WTC11 (cell line): ENCODE results near the gene PRCD. TPM values are rescaled to one million over a fixed set of nuclear protein-coding genes. Genes with fewer than 3 reads are reported as not detected.

ENCODE experiments used
- ATAC-seq: fragments of 200-7000 bp; cut with Tn5 transposase; 2 replicates; pipeline ENCODE4 v1.10.0; 2021; ENCODE audit warnings: mild to moderate bottlenecking, moderate library complexity
- CTCF ChIA-PET: fragments of 300-600 bp; sonication (Branson Sonifier 250); formaldehyde crosslinking; loops from one replicate; lab custom pipeline; 2021; ENCODE audit warnings: antibody characterized with exemption; lab: Charles Lee
- POLR2A ChIA-PET: fragments of 350-600 bp; sonication (Branson Sonifier 250); formaldehyde crosslinking; loops from one replicate; lab custom pipeline; 2021; ENCODE audit warnings: antibody characterized with exemption; lab: Charles Lee
- DNase-seq: peaks from one replicate; pipeline ENCODE4 v3.0.0; 2021; ENCODE audit warnings: low spot score
- H3K27ac Mint-ChIP-seq: 2 replicates; pipeline ENCODE4 v1.8.0; 2021; ENCODE audit warnings: mixed read lengths
- H3K27me3 Mint-ChIP-seq: 2 replicates; pipeline ENCODE4 v1.8.0; 2021; ENCODE audit warnings: low read depth, mild to moderate bottlenecking, moderate library complexity, mixed read lengths
- H3K36me3 Mint-ChIP-seq: 2 replicates; pipeline ENCODE4 v1.8.0; 2021; ENCODE audit warnings: mixed read lengths
- H3K4me1 Mint-ChIP-seq: 2 replicates; pipeline ENCODE4 v1.8.0; 2022; ENCODE audit warnings: mixed read lengths
- H3K4me3 Mint-ChIP-seq: 2 replicates; pipeline ENCODE4 v1.8.0; 2021; ENCODE audit warnings: mild to moderate bottlenecking, moderate library complexity, mixed read lengths
- H3K9me3 Mint-ChIP-seq: 2 replicates; pipeline ENCODE4 v1.8.0; 2021; ENCODE audit warnings: mixed read lengths
- ATF2 ChIP-seq: sonication (generic); formaldehyde crosslinking; IDR thresholded peaks from 2 replicates; pipeline ENCODE4 v1.8.1; 2022; ENCODE audit warnings: low read depth, missing genetic modification reagents, borderline replicate concordance
- E2F1 ChIP-seq: sonication (generic); formaldehyde crosslinking; IDR thresholded peaks from 2 replicates; pipeline ENCODE4 v1.8.0; 2022; ENCODE audit warnings: mild to moderate bottlenecking, missing genetic modification reagents
- E2F4 ChIP-seq: sonication (generic); formaldehyde crosslinking; IDR thresholded peaks from 2 replicates; pipeline ENCODE4 v1.8.1; 2022; ENCODE audit warnings: low read depth, mild to moderate bottlenecking, moderate library complexity, missing genetic modification reagents, borderline replicate concordance
- FOXP1 ChIP-seq: sonication (generic); formaldehyde crosslinking; IDR thresholded peaks from 2 replicates; pipeline ENCODE4 v1.8.0; 2022; ENCODE audit warnings: missing genetic modification reagents, mild to moderate bottlenecking, moderate library complexity, borderline replicate concordance
- FOXP4 ChIP-seq: sonication (generic); formaldehyde crosslinking; IDR thresholded peaks from 2 replicates; pipeline ENCODE4 v1.8.0; 2022; ENCODE audit warnings: mild to moderate bottlenecking, missing genetic modification reagents
- HMGA2 ChIP-seq: fragments of 250-450 bp; sonication (Bioruptor Pico); IDR thresholded peaks from 2 replicates; pipeline ENCODE4 v1.4.0; 2021; ENCODE audit warnings: mild to moderate bottlenecking, moderate library complexity
- JAZF1 ChIP-seq: fragments of 250-450 bp; sonication (Bioruptor Pico); IDR thresholded peaks from 2 replicates; pipeline ENCODE4 v1.9.0; 2021; ENCODE audit warnings: moderate library complexity, mild to moderate bottlenecking, inconsistent platforms
- MLX ChIP-seq: sonication (generic); formaldehyde crosslinking; IDR thresholded peaks from 2 replicates; pipeline ENCODE4 v1.8.1; 2023; ENCODE audit warnings: mild to moderate bottlenecking, missing genetic modification reagents, moderate library complexity
- MXD4 ChIP-seq: fragments of 250-450 bp; sonication (Bioruptor Pico); IDR thresholded peaks from 2 replicates; pipeline ENCODE4 v1.8.0; 2021; ENCODE audit warnings: mild to moderate bottlenecking, moderate library complexity, borderline replicate concordance
- NR1H2 ChIP-seq: sonication (generic); formaldehyde crosslinking; IDR thresholded peaks from 2 replicates; pipeline ENCODE4 v1.9.0; 2021; ENCODE audit warnings: mild to moderate bottlenecking, moderate library complexity, missing genetic modification reagents
- OVOL2 ChIP-seq: fragments of 250-450 bp; sonication (Bioruptor Pico); IDR thresholded peaks from 2 replicates; pipeline ENCODE4 v1.9.0; 2021; ENCODE audit warnings: mild to moderate bottlenecking, borderline replicate concordance
- STAT6 ChIP-seq: sonication (generic); formaldehyde crosslinking; conservative IDR thresholded peaks from 2 replicates; pipeline ENCODE4 v1.8.1; 2023; ENCODE audit warnings: mild to moderate bottlenecking, low read depth, missing genetic modification reagents, moderate library complexity
- USF1 ChIP-seq: sonication (generic); formaldehyde crosslinking; IDR thresholded peaks from 2 replicates; pipeline ENCODE4 v1.8.0; 2022; ENCODE audit warnings: mild to moderate bottlenecking, missing genetic modification reagents
- ZBTB21 ChIP-seq: sonication (generic); formaldehyde crosslinking; IDR thresholded peaks from 2 replicates; pipeline ENCODE4 v1.8.1; 2023; ENCODE audit warnings: mild to moderate bottlenecking, missing genetic modification reagents, borderline replicate concordance
- ZNF219 ChIP-seq: sonication (generic); formaldehyde crosslinking; IDR thresholded peaks from 2 replicates; pipeline ENCODE4 v1.8.0; 2023; ENCODE audit warnings: missing genetic modification reagents, mild to moderate bottlenecking, borderline replicate concordance
- ZNF425 ChIP-seq: fragments of 250-450 bp; sonication (Bioruptor Pico); conservative IDR thresholded peaks from 2 replicates; pipeline ENCODE4 v1.9.0; 2021; ENCODE audit warnings: mild to moderate bottlenecking
- ZSCAN18 ChIP-seq: fragments of 250-450 bp; sonication (Bioruptor Pico); IDR thresholded peaks from 2 replicates; pipeline ENCODE4 v2.1.2; 2022; ENCODE audit warnings: mild to moderate bottlenecking, moderate library complexity
- total RNA-seq: library from RNA; stranded (reverse); gene quantifications from 3 replicates; pipeline ENCODE4 v1.2.3, GENCODE V29; 2021

The PRCD gene
- total RNA-seq, 1 experiment from 2014 or later = 2.7 TPM

- CTCF ChIA-PET = interaction anchor here (1.1 to 3.1 kb wide), 2 partner anchors 50 to 51 kb away, joined by 4 to 10 read pairs; no protein-coding TSS in a partner anchor
- Mint-ChIP-seq H3K9me3 (no peaks in the 10 kb centered on the region), H3K36me3 (peaks cover 4% of the 10 kb centered on the region; the same call in 1 of the 2 replicates), H3K4me3 (no peak overlapping the region), H3K4me1 (peaks cover 9% of the 10 kb centered on the region), H3K27me3 (peaks cover 3% of the 10 kb centered on the region; the same call in 1 of the 2 replicates), H3K27ac (no peak overlapping the region)
- no peak for ATAC-seq
- no peak for DNase-seq
- POLR2A ChIA-PET = no interaction called here
- no peak for TF ChIP-seq E2F1 (CRISPR knock-in tag)
- no peak for TF ChIP-seq ZBTB21
- no peak for TF ChIP-seq ATF2 (CRISPR knock-in tag)
- TF ChIP-seq NR1H2 = no peak
- TF ChIP-seq USF1 (CRISPR knock-in tag) = no peak
- no peak for TF ChIP-seq MXD4 (CRISPR knock-in tag)
- TF ChIP-seq STAT6 = no peak
- TF ChIP-seq HMGA2 (CRISPR knock-in tag) = no peak
- TF ChIP-seq FOXP4 = no peak
- no peak for TF ChIP-seq ZNF219 (CRISPR knock-in tag)
- no peak for TF ChIP-seq JAZF1
- TF ChIP-seq ZSCAN18 (CRISPR knock-in tag) = no peak
- TF ChIP-seq E2F4 = no peak
- TF ChIP-seq FOXP1 (CRISPR knock-in tag) = no peak
- no peak for TF ChIP-seq ZNF425 (CRISPR knock-in tag)
- no peak for TF ChIP-seq MLX (CRISPR knock-in tag)
- no peak for TF ChIP-seq OVOL2 (CRISPR knock-in tag)
Measured at GRCh38 chr17:76573096-76573495, 33.3 kb downstream of the PRCD start.
